HG02763 (cell line): ENCODE results near the gene NHLH1.

ENCODE experiments used
- ATAC-seq: cut with Tn5 transposase; IDR thresholded peaks from one replicate; pipeline ENCODE4 v1.9.1; 2021; ENCODE audit warnings: mild to moderate bottlenecking, moderate library complexity; ENCODE audit not compliant: unreplicated experiment

The NHLH1 gene

DNA sequence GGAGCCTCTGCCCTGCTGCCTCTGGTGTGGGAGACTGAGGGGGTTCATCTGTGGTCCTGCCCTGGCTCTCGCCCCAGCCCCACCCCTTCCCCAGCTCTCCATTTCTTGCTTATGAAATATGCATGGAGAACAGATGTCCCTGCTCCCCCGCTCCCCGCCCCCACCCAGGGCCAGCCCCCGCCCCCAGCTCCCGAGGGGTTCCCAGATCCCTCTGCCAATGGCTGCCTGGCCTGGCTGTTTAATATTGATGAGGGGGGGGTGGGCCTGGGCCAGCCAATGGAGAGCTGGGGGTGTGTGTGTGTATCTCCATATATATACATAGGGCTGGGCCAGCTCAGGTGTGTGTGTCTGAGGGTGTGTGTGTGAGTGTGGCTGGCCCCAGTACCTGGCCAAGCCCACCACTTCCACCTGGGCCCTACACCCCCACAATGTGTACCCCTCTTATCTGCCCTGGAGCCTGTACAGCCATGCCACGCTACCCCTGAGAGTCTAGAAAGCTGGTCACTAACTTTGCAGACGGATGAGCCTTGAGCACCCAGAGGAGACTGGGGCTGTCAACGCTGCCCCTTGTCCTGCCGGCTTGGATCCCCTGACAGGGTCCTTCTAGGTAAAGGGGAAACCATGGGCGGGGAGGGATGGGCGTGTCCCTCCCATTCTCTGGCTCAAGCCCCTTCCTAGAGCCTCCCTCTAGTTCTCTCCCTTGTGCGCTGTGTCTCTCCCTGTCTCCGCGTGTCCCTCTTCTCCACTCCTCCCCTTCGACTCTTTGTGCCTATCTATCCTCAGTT, at the start of gene NHLH1:
Gene NHLH1, plus strand, starts transcription at position 341 of the 785 bp plus-strand sequence. CDS start 3,661 bp downstream, outside the sequence.
- ATAC-seq = no peak

DNA sequence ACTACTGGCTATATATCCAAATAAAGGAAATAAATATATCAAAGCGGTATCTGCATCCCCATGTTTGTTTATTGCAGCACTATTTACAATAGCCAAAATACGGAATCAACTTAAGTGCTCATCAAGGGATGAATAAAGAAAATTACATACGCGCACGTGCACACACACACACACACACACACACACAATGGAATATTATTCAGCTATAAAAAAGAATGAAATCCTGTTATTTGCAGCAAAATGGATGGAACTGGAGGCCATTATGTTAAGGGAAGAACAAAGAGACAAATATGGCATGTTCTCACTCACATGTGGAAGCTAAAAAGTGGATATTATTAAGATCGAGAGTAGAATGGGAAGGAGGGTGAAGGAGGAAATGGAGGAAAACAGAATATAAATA, 44.0 kb upstream of the NHLH1 start:
- no peak for ATAC-seq

DNA sequence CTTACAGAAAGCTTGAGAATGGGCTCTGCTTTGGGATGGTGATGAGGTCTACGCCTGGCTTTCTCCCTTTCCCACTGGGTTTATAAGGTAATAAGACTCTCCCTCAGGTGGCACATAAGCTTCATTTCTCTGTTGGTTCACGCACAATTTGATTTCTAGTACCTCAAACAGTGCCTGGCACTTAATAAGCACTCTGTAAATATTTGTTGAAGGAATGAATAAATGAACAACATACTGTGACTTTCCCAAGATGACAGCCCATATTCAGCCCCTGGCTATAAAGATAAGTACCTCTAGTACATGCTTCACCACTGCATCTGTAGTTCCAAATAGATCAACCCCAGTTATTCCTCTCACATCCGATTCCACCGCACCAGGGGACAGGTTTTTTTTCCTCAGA, 41.6 kb upstream of the NHLH1 start:
- ATAC-seq = no peak

DNA sequence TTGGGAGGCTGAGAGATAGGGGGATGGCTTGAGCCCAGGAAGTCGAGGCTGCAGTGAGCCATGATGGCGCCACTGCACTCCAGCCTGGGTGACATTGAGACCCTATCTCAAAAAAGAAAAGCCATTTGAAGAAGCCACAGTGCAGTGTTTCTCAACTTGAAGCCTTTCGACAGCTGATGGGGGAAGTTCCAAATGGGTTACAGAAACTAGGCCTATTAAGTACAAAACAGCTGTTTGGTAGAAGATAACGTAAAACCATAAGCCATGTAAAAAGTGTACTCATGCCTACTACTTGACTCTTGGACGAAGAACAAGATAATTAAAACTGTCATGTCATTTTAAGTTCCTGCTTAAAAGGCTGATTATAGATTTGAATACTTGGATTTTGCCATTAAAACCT, 40.5 kb upstream of the NHLH1 start:
- no peak for ATAC-seq

DNA sequence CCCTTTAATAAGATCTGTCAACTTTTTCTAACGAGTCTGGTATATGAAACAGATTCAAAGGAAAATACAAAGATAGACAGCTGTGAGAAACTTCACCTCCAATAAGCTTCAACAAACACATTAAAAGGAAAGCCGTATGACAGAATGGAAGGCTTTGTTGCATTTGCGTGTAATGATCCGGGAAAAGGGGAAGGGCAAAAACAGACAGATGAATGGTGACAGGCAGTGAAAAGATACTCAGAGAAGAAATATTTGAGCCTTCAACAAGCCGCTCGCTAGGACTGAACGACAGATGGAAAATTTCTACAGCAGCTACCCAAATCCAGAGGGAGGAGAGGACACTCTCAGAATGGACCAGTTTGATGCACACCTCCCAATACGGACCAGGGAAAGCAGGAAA, 38.7 kb upstream of the NHLH1 start:
- ATAC-seq = no peak

DNA sequence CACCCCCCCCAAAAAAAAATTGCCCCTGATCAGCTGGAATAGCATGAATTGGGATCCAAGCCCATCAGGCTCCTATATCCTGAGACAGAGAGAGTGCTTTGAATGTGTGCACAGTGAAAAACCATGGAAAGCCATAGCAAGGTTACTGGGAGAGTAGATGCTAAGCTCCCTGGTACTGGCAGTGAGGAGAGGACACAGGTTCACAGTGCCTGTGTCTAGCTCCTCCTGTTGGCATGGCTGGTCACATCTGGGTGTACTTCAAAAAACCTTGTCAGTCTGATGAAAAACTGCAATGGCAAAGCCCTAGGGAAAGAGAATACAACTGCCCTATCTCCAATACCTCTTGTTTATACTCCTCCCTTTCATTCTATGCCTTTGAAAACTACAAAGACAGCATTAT, 36.8 kb upstream of the NHLH1 start:
- no peak for ATAC-seq

DNA sequence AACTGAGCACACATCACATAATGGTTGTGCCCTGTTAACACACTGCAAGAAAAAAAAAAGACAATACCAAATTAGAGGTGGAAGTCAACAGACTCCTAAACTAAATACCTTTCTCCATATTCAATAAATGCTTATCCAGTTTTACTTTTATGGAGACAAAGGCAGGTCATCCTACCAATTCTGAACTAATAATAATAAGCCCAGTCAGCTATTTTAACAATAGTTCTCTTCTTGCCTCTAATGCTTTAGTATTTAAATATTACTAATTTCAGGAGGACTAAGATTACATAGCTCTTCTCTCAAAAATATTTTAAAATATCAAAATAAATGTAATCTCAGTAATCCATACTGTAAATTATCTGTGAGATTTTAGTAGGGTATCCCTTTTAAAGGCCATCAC, 34.4 kb upstream of the NHLH1 start:
- ATAC-seq = no peak

DNA sequence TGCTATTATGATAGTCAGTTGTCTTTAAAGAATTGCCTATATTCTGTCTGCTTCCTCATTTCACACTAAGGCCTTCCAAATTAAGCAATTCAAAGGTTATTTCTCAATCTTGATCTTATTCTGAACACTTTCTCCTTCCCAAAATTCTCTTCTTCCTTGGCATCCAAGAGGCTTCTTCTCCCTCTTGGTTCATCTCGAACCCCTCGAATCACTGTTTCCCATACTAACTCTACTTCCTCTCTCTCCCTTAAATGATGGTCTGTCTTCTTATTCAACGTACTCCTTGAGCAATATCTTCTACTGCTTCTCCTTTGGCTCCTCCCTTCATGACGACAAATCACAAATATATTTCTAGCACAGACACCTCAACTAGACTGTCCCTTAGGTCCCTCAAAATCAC, 28.3 kb upstream of the NHLH1 start:
- ATAC-seq = no peak

DNA sequence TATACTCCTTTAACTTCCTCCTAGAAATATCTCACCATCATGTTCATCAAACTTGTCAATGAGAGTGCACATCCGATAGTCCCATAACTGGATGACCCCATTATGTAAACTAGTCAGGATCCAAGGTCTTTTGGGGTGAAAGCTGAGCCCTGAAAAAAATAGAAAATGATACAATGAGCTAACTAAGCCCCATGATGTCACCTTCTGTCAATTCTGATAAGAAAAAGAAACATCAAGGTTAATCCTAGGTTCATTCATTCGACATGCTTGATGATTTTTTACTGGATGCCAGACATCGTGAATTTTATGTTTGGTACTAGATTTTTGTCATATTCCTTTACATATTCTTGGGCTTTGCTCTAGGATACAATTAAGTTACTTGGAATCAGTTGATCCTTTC, 26.7 kb upstream of the NHLH1 start:
- no peak for ATAC-seq

DNA sequence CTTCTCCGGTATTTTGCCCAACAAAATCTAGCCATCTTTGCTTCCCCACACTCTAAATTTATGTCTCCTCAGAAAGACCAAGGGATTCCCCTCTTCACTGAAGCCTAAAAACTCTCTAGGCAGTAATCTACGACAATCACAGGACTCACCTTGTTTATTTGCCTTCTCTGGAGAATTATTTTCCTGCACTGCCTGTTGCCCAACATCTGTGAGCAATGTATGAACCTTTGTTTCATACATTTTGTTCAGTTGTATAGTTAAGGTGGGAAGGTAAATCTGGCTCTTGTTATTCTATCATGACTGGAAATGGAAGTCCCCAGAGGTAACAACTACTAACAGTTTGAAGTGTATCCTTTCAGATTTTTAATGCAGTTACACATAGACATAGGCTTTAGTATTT, 26.0 kb upstream of the NHLH1 start:
- no peak for ATAC-seq

DNA sequence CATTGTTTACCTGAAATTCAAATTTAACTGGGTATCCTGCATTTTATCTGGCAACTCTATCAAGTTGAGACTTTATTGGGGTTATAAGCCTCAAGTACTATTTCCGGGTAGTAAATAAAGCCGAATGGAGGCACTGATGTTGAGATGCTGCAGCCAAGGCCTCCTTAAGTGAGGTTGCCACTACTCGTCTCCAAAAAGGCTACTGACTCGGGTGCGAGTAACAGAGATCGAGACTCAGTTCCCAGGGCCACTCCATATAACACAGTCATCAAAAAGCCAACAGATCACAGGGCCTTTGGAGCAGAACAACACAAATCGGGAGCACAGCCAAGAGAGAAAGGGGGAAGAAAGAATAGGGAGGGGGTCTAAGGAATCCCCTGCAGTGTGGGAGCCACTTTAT, 24.3 kb upstream of the NHLH1 start:
- no peak for ATAC-seq

DNA sequence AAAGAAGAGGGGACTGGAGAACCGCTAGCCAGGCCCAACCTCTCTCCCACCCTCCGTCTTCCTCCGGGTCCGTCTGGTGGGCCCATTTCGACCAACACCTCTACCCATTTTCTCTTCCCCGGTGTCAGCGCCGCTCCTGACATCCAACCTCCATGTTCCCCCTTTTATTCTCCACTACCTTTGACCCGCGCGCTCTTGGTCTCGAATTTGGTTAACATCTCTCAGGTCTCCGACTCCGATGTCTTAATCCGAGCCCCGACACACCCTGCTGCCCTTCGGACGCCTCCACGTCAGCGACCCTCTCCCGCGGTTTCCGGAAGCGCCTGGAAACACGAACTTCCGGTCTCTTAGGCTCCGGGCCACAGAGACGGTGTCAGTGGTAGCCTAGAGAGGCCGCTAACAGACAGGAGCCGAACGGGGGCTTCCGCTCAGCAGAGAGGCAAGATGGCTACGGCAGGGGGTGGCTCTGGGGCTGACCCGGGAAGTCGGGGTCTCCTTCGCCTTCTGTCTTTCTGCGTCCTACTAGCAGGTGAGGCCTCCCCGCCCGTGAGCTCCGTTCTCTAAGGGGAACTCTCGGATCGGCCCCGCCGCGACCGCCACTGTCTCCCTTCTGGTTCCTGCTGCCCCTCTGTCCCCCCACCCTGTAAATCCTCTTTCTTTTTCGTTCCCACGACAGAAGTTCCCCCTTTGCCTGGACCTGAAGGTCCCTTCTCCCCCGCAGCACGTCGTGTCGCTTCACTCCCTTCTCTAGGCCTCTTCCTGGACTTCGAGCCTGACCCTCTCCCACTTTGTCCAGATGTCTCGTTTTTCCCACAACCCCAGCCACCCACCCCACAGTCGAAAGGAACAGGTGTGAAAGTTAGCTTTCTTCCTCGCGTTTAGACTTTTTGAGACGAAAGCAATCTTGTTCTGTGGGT, 23.7 kb upstream of the NHLH1 start, which contains the start of the genes COPA and NCSTN:
Gene COPA, minus strand, starts transcription at position 298 of the 917 bp plus-strand sequence. Its CDS starts 80 bp downstream, at position 218.
Gene NCSTN, plus strand, starts transcription at position 431 of the 917 bp plus-strand sequence. Its CDS starts 14 bp downstream, at position 445.
- peak; percentile 94 for ATAC-seq

DNA sequence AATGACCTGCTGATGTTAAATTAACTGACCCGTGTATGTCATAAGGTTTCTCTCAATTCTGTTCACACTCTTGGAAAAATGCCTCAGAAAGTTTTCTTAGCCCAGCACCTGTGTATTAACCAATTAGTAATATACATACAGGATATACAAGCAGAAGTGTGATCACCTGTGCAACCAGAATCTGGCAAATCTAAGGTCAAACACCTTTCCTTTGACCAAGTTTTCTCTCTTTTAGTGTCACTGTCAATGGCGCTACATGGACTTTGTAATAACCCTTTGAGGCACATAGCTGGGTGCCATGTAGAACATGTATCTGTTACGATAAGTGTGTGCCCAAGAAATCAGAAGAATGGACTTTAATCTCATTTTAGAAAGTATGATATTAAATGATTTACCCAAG, 22.6 kb upstream of the NHLH1 start:
- ATAC-seq = no peak

DNA sequence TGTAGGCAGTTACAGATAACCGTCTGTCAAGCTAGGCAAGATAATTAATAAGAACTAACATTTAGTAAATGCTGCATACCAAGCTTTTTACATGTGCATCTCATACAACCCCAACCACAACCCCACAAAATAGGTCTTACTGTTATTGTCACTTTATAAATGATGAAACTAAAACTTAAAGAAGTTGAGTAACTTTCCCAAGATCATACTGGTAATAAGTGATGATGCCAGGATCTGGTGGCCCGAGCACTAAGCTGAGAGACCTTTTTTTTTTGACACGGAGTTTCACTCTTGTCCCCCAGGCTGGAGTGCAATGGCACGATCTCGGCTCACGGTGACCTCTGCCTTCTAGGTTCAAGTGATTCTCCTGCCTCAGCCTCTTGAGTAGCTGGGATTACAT, 21.9 kb upstream of the NHLH1 start:
- ATAC-seq = no peak

DNA sequence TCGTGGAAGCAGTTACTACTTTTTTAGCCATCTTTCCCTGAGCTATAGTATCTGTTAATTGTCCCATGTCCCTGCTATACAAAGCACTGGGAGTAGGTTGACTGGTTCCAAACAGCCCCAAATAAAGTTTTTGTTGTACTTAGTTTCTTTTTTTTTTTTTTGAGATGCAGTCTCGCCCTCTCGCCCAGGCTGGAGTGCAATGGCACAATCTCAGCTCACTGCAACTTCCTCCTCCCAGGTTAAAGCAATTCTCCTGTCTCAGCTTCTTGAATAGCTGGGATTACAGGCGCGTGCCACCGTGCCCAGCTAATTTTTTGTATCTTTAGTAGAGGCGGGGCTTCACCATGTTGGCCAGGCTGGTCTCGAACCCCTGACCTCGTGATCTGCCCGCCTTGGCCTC, 20.4 kb upstream of the NHLH1 start:
- no peak for ATAC-seq

DNA sequence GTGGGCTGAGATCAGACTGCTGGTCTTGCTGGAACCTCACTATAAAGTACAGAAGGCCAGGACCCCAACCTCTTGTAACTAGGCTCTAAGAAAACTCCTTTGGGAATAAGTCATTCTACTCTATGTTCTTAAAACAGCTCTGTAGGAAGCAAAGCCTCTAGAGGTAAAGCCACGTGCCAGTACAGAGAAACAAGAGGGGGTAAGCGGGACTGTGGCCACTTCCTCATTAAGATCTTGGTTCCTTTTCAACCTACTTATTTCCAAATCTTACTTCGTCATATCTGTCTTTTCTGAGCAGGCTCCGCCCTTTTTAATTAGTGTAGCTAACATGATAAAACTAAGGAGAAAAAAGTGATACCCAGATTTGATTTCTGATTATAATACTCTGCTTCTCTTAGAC, 19.9 kb upstream of the NHLH1 start:
- ATAC-seq = no peak

DNA sequence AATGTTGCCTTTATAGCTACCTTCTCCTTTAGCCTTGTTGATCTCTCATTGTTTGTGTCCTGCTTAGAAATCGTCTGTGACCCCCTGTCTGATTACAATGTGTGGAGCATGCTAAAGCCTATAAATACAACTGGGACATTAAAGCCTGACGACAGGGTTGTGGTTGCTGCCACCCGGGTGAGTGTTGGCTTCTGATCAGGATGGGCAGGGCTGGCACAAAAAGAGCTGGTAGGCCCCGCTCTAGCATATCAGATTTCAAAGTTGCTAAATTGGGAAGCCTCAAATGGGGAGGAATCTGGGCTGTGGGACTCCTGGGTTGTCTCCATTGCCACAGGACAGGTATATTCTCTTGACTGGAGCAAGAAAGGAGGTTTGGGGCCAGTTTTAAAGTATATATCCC, 15.2 kb upstream of the NHLH1 start:
- ATAC-seq = no peak

DNA sequence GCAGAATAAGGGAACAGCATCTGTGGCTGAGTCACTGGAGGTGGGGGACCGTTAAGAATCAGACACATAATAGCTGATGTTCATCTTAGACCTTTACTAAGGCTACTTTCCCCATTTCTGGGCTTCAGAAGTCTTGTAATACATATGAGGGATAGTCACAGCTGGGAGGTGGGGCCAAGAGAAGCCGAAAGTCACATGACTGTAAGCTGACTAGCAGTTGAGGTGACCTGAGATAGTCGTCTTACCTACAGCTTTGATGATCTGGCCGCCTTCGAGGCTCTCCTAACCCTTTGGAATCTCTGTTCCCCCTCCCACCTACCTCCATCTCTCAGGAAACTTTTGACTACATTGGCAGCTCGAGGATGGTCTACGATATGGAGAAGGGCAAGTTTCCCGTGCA, 14.3 kb upstream of the NHLH1 start:
- no peak for ATAC-seq

DNA sequence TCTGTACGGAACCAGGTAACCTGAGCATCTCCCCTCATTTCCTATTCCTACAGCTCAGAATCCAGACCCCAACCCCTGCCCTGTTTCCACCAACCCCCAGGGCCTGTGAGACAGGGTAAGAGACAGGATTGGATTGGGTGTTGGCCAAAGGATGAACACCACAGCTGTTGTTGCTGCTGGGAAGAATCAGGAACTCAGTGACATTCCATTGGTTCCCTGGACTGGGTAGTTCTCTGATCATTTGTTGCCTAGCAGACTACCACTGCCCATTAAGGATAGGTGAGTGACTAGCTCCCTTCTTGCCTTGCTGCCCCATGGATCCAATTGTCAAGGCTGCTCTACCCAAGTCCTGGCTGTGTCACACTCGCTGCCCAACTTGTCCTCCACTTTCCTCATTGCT, 13.6 kb upstream of the NHLH1 start:
- no peak for ATAC-seq

DNA sequence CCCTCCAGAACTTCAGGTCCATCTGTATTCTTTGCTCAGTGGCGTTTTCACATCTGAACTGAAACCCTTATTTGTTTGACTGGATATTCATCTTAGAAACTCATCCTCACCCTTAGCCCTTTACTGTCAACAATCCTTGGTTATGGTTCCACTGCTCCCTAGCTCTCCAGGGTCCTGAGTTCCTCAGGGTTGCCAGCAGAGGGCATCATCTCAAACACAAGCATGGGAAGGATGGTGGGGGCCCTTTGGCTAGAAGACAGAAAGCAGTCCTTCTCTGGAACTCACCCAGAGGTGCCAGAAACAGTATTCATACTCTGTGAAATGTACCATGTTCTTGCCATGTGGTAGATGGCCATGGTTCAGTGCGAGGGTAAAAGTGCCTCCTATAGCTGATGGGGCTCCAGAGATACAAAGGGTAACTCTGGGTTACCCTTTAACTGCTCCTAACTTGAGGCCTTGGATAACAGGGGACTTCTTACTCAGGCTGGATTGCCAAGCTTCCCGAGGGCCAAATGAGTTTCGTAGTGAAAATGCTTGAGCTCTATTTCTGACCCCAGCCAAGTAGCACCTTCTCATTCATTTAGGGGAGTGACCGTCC, 12.4 kb upstream of the NHLH1 start:
- ATAC-seq = no peak

DNA sequence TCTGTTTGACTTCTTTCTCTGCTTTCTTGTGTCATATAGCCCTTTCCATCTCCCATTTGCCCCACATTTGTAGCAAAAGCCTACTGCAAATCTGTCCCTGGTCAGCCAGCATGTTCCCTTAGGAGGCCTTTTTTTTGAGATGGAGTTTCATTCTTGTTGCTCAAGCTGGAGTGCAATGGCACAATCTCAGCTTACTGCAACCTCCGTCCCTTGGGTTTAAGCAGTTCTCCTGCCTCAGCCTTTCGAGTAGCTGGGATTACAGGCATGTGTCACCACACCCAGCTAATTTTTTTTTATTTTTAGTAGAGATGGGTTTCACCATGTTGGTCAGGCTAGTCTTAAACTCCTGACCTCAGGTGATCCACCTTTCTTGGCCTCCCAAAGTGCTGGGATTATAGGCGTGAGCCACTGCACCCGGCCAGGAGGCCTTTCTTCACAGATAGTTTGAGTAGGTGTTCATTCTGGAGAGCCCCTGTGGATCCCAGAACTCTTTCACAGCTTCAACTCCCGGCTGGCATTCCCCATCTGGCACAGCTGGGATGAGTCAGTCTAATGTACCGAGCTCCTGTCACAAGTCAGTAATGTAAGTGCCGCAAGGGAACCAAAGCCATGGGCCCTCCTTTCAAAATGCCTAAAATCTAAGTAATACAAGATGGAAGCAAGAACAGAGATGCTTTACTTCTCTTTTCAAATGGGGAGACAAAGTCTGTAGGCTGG, 9.4 kb upstream of the NHLH1 start:
- no peak for ATAC-seq
